Mesenchymal stem cell (in vitro differentiated cells and primary cell): ENCODE measurements around the gene TMEM196.

Experiments used
- DNase-seq: peaks from one replicate; pipeline ENCODE4 v3.0.0-alpha.2; 2013
- H2AFZ ChIP-seq: one replicate; pipeline ENCODE4 v1.6.1; 2013; ENCODE audit warnings: low read depth, mild to moderate bottlenecking, control low read depth, inconsistent platforms, low read length, moderate library complexity
- H2AK5ac ChIP-seq: 2 replicates; pipeline ENCODE4 v1.6.1; 2013; ENCODE audit warnings: low read length, moderate library complexity, mild to moderate bottlenecking, inconsistent platforms; ENCODE audit not compliant: severe bottlenecking
- H2BK120ac ChIP-seq: one replicate; pipeline ENCODE4 v1.6.1; 2013; ENCODE audit warnings: low read depth, mild to moderate bottlenecking, inconsistent platforms, low read length, moderate library complexity
- H2BK12ac ChIP-seq, 2 experiments: one replicate each; pipeline ENCODE4 v1.6.1; 2013; ENCODE audit warnings: inconsistent platforms in 2 of 2, low read length in 2 of 2, mild to moderate bottlenecking in 2 of 2, moderate library complexity in 2 of 2, control low read depth in 1 of 2
- H2BK15ac ChIP-seq: one replicate; pipeline ENCODE4 v1.6.1; 2013; ENCODE audit warnings: mild to moderate bottlenecking, low read depth, inconsistent platforms; ENCODE audit not compliant: poor library complexity, severe bottlenecking
- H2BK5ac ChIP-seq: 2 replicates; pipeline ENCODE4 v1.6.1; 2013; ENCODE audit warnings: low read depth, mild to moderate bottlenecking, low read length, control low read depth, inconsistent platforms; ENCODE audit not compliant: poor library complexity, severe bottlenecking
- H3K14ac ChIP-seq, 2 experiments: one replicate each; pipeline ENCODE4 v1.6.1; 2013; ENCODE audit warnings: inconsistent platforms in 2 of 2, low read length in 2 of 2, control low read depth in 1 of 2, mild to moderate bottlenecking in 1 of 2, moderate library complexity in 1 of 2
- H3K18ac ChIP-seq, 2 experiments: one replicate each; pipeline ENCODE4 v1.6.1; 2013; ENCODE audit warnings: inconsistent platforms in 2 of 2, low read length in 2 of 2, control low read depth in 1 of 2, low read depth in 1 of 2, mild to moderate bottlenecking in 1 of 2
- H3K23ac ChIP-seq, 2 experiments: one replicate each; pipeline ENCODE4 v1.6.1; 2013; ENCODE audit warnings: inconsistent platforms in 2 of 2, low read length in 2 of 2, mild to moderate bottlenecking in 2 of 2, moderate library complexity in 2 of 2, control low read depth in 1 of 2
- H3K27ac ChIP-seq: 2 replicates; pipeline ENCODE4 v1.5.1; 2013; ENCODE audit warnings: mild to moderate bottlenecking, moderate library complexity, low read length, control low read depth, inconsistent platforms; ENCODE audit not compliant: poor library complexity, severe bottlenecking
- H3K27me3 ChIP-seq, 2 experiments: 2 replicates each; pipeline versions ENCODE4 v1.6.1 to v1.7.0; 2013; ENCODE audit warnings: low read length in 2 of 2, mild to moderate bottlenecking in 2 of 2, moderate library complexity in 2 of 2, control low read depth in 1 of 2, inconsistent platforms in 1 of 2; ENCODE audit not compliant: control insufficient read depth in 1 of 2, insufficient read depth in 1 of 2
- H3K36me3 ChIP-seq, 2 experiments: 2 replicates each; pipeline versions ENCODE4 v1.6.1 to v1.7.0; 2013; ENCODE audit warnings: low read length in 2 of 2, control low read depth in 1 of 2, inconsistent platforms in 1 of 2, low read depth in 1 of 2, mild to moderate bottlenecking in 1 of 2; ENCODE audit not compliant: insufficient read depth in 2 of 2, control insufficient read depth in 1 of 2
- H3K4ac ChIP-seq, 2 experiments: one replicate each; pipeline ENCODE4 v1.6.1; 2013; ENCODE audit warnings: inconsistent platforms in 2 of 2, low read length in 2 of 2, mild to moderate bottlenecking in 2 of 2, moderate library complexity in 2 of 2, control low read depth in 1 of 2, low read depth in 1 of 2
- H3K4me1 ChIP-seq: 2 replicates; pipeline ENCODE4 v1.6.1; 2013; ENCODE audit warnings: low read depth, low read length, control low read depth; ENCODE audit not compliant: control insufficient read depth, insufficient read depth
- H3K4me2 ChIP-seq: 2 replicates; pipeline ENCODE4 v1.6.1; 2013; ENCODE audit warnings: low read length, mild to moderate bottlenecking, inconsistent platforms; ENCODE audit not compliant: poor library complexity, severe bottlenecking
- H3K4me3 ChIP-seq, 2 experiments: 2 replicates each; pipeline versions ENCODE4 v1.5.1 to v1.7.0; 2013; ENCODE audit warnings: low read length in 2 of 2, mild to moderate bottlenecking in 2 of 2, control low read depth in 1 of 2, low read depth in 1 of 2; ENCODE audit not compliant: insufficient read depth in 1 of 2
- H3K79me1 ChIP-seq: replicated peaks from 2 replicates; pipeline ENCODE4 v1.6.1; 2013; ENCODE audit warnings: mild to moderate bottlenecking, control low read depth, low read length, inconsistent platforms; ENCODE audit not compliant: poor library complexity, severe bottlenecking
- H3K9ac ChIP-seq: 2 replicates; pipeline ENCODE4 v1.7.0; 2013; ENCODE audit warnings: mild to moderate bottlenecking, low read length, moderate library complexity
- H3K9me3 ChIP-seq: 2 replicates; pipeline ENCODE4 v1.7.0; 2013; ENCODE audit warnings: mild to moderate bottlenecking, low read length; ENCODE audit not compliant: control insufficient read depth
- H4K8ac ChIP-seq: one replicate; pipeline ENCODE4 v1.6.1; 2013; ENCODE audit warnings: inconsistent platforms, mild to moderate bottlenecking, low read length, moderate library complexity
- H4K91ac ChIP-seq: one replicate; pipeline ENCODE4 v1.6.1; 2013; ENCODE audit warnings: mild to moderate bottlenecking, low read length, inconsistent platforms
- WGBS: methylation state at CpG from one replicate; pipeline ENCODE4 v1.1.7; 2013; ENCODE audit warnings: mixed read lengths; 5-methylcytosine and 5-hydroxymethylcytosine counted together

TMEM196 gene

DNA sequence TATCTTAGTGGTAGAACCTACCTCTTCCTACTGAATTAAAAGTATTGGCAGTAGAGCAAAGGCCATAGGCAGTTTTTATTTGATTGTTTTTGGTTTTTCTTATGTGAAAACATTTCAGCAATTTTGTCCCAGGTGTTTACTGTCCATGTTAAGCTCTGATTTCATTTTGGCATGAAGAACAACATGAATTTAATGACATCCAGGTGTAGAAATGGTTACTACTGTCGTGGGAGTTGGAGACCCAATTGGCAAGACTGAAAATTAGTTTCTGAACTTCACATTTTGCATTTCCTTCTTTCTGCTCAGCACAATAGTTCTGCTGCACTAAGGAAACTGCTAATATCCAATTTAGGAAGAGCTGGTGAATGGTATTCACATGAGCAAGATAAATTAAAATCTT is 38.0 kb upstream of the TMEM196 start:
- Histone ChIP-seq H3K36me3 (no peaks in the 10 kb centered on the region), H3K18ac (no peak overlapping the region), H2BK12ac (no peak overlapping the region), H3K79me1 (no peaks in the 10 kb centered on the region), H2AK5ac (no peak overlapping the region), H3K4me1 (no peaks in the 10 kb centered on the region), H3K9me3 (no peaks in the 10 kb centered on the region), H2BK15ac (no peak overlapping the region), H3K9ac (no peak overlapping the region), H4K91ac (no peak overlapping the region), H3K4me3 (no peak overlapping the region), H3K27ac (no peak overlapping the region), H3K23ac (no peak overlapping the region), H2BK120ac (no peak overlapping the region), H3K27me3 (no peaks in the 10 kb centered on the region), H3K14ac (no peak overlapping the region), H2BK5ac (no peak overlapping the region), H3K4ac (no peak overlapping the region), H2AFZ (no peak overlapping the region), H3K4me2 (no peak overlapping the region), H4K8ac (no peak overlapping the region)
- WGBS: 78% methylated on average over 1 of the region's 1 CpG
- no peak for DNase-seq

DNA sequence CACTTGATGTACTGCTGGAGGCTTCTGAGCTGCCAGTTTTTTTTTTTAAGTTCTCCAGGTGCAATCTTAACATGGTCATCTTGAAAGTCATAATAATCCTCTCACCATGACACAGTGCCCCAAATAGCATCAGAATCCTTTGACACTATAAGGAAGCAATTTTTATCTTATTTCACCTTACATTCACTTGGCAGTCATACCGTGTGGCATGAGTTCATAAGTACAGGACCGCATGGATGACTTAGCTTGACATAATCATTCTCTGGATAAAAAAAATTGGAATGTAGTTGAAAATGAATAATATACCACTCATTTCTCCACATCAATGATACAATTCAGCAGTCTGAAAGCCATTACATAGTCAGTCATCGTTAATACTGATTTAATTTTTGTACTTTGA is 25.6 kb upstream of the TMEM196 start:
- no peak overlapping the region for H2BK5ac ChIP-seq
- H3K4ac ChIP-seq: no peak overlapping the region
- H3K18ac ChIP-seq: no peak overlapping the region
- H2BK12ac ChIP-seq: no peak overlapping the region
- no peak overlapping the region for H2AFZ ChIP-seq
- WGBS: no CpG with 5 or more reads among the region's 3 CpGs
- no peak overlapping the region for H3K27ac ChIP-seq
- no peaks in the 10 kb centered on the region for H3K36me3 ChIP-seq
- H3K14ac ChIP-seq: no peak overlapping the region
- H3K23ac ChIP-seq: no peak overlapping the region
- no peak overlapping the region for H2AK5ac ChIP-seq
- H2BK15ac ChIP-seq: no peak overlapping the region
- H3K4me1 ChIP-seq: peaks cover 1% of the 10 kb centered on the region
- H3K4me3 ChIP-seq: no peak overlapping the region
- no peak overlapping the region for H4K91ac ChIP-seq
- DNase-seq: no peak
- H4K8ac ChIP-seq: no peak overlapping the region
- no peak overlapping the region for H3K9ac ChIP-seq
- no peaks in the 10 kb centered on the region for H3K27me3 ChIP-seq
- no peak overlapping the region for H2BK120ac ChIP-seq
- no peaks in the 10 kb centered on the region for H3K9me3 ChIP-seq
- H3K79me1 ChIP-seq: no peaks in the 10 kb centered on the region
- no peak overlapping the region for H3K4me2 ChIP-seq

DNA sequence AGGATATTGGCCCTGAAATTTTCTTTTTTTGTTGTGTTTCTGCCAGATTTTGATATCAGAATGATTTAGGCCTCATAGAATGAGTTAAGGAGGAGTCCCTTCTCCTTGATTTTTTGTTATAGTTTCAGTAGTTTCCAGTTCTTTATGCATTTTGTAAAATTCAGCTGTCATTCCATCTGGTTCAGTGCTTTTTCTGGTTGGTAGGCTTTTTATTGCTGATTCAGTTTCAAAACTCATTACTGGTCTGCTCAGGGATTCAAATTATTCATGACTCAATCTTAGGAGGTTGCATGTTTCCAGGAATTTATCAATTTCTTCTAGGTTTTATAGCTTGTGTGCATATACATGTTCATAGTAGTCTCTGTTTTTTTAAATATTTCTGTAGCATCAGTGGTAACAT is 10.1 kb upstream of the TMEM196 start:
- H4K91ac ChIP-seq: no peak overlapping the region
- H3K9ac ChIP-seq: no peak overlapping the region
- H3K4me3 ChIP-seq: no peak overlapping the region
- H3K79me1 ChIP-seq: no peaks in the 10 kb centered on the region
- H3K36me3 ChIP-seq: no peaks in the 10 kb centered on the region
- H2BK15ac ChIP-seq: no peak overlapping the region
- no peak overlapping the region for H2BK5ac ChIP-seq
- H2BK120ac ChIP-seq: no peak overlapping the region
- H3K4me2 ChIP-seq: no peak overlapping the region
- no peak overlapping the region for H3K23ac ChIP-seq
- no peak for DNase-seq
- H4K8ac ChIP-seq: no peak overlapping the region
- H2AK5ac ChIP-seq: no peak overlapping the region
- no peak overlapping the region for H2BK12ac ChIP-seq
- no peak overlapping the region for H3K27ac ChIP-seq
- H3K4me1 ChIP-seq: no peaks in the 10 kb centered on the region
- H2AFZ ChIP-seq: no peak overlapping the region
- H3K14ac ChIP-seq: no peak overlapping the region
- peaks cover 7% of the 10 kb centered on the region for H3K9me3 ChIP-seq
- no peaks in the 10 kb centered on the region for H3K27me3 ChIP-seq
- H3K4ac ChIP-seq: no peak overlapping the region
- H3K18ac ChIP-seq: no peak overlapping the region

DNA sequence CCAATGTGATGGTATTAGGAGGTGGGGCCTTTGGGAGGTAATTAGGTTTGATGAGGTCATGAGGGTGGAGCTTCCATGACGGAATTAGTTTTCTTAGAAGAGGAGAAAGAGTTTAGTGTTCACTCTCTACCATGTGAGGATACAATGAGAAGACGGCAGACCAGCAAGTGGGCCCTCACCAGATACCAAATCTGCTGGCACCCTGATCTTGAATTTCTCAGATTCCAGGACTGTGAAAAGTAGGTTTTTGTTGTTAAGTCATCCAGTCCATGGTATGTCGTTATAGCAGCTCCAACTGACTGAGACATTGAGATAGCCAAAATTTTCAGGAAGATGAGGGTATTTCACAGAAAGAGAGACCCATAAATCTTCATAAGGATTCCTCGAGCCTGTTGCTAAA is 3.6 kb upstream of the TMEM196 start:
- 56% methylated on average over 3 of the region's 4 CpGs for WGBS
- no peak overlapping the region for H3K4me2 ChIP-seq

More for the DNA sequence above, 3.6 kb upstream of the TMEM196 start:
- Histone ChIP-seq H3K79me1 (no peaks in the 10 kb centered on the region), H3K18ac (no peak overlapping the region), H3K36me3 (no peaks in the 10 kb centered on the region), H2AFZ (no peak overlapping the region), H4K8ac (no peak overlapping the region), H3K4me3 (no peak overlapping the region), H3K27ac (no peak overlapping the region), H2BK12ac (no peak overlapping the region), H2BK5ac (no peak overlapping the region), H3K27me3 (peaks cover 0 to 22% of the 10 kb centered on the region in 2 experiments), H3K4me1 (peaks cover 13% of the 10 kb centered on the region), H3K4ac (no peak overlapping the region), H4K91ac (no peak overlapping the region), H3K23ac (no peak overlapping the region), H2AK5ac (no peak overlapping the region), H3K9ac (no peak overlapping the region), H3K9me3 (no peaks in the 10 kb centered on the region), H2BK120ac (no peak overlapping the region), H2BK15ac (no peak overlapping the region), H3K14ac (no peak overlapping the region)
- no peak for DNase-seq
